Measurements from ENCODE around the gene PKD1.

DNA sequence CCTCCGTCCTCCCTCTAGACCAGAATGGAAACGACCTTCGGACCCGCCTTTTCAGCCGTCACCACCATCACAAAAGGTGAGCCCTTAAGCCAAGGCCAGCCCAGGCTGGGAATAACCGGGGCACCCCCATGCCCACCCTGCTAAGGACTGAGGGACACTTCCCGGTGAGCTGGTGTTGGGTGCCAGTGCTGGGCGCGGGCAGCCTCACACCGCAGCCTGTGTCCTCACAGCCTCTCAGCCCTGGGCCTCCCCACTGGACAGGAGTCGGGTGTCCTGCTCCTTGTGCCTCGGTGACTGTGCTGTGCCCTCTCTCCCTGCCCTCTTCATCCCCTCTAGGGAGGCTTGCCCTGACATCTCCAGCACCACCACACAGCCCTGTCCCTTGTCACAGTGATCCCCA lies 30.2 kb upstream of the PKD1 start:
- no peak for TF ChIP-seq MAX (IDR thresholded peaks at IDR 0.05)
- TF ChIP-seq CTCF (IDR thresholded peaks at IDR 0.05 in 2 of 3, conservative IDR thresholded peaks at IDR 0.05 in 1 of 3; ENCODE audit: borderline replicate concordance in 1 of 3, insufficient read depth in 1 of 3, low read depth in 2 of 3, low read length in 2 of 3): no peak
- no peak for TF ChIP-seq POLR2AphosphoS5 (IDR thresholded peaks at IDR 0.05; ENCODE audit: low read depth, low read length)
- TF ChIP-seq EZH2 (IDR thresholded peaks at IDR 0.05): no peak

Measured in HCT116 (cell line).